ENCODE measurements around the gene SLC2A1.

Gene SLC2A1

GRCh38 chr1:42955311-42956063 is 3.2 kb downstream of the SLC2A1 start:
- no peak overlapping the region for H3K4me3 ChIP-seq (replicated peaks in 1 of 2; ENCODE audit: low read depth in 2 of 2, low read length in 2 of 2)
- DNase-seq (ENCODE audit: low read depth in 2 of 2): no peak
- no peak for TF ChIP-seq CTCF (IDR thresholded peaks at IDR 0.05; ENCODE audit: low read depth, low read length)

GRCh38 chr1:42953182-42954180 is 5.2 kb downstream of the SLC2A1 start:
- no peak overlapping the region for H3K4me3 ChIP-seq (replicated peaks in 1 of 2; ENCODE audit: low read depth in 2 of 2, low read length in 2 of 2)
- DNase-seq (ENCODE audit: low read depth in 2 of 2): no peak
- no peak for TF ChIP-seq CTCF (IDR thresholded peaks at IDR 0.05; ENCODE audit: low read depth, low read length)

- no peak for TF ChIP-seq CTCF (IDR thresholded peaks at IDR 0.05; ENCODE audit: low read depth, low read length)
- no peak overlapping the region for H3K4me3 ChIP-seq (replicated peaks in 1 of 2; ENCODE audit: low read depth in 2 of 2, low read length in 2 of 2)
- DNase-seq (ENCODE audit: low read depth in 2 of 2): no peak
Observed at GRCh38 chr1:42952303-42953001, 6.2 kb downstream of the SLC2A1 start.

GRCh38 chr1:42951588-42951987 is 7.1 kb downstream of the SLC2A1 start:
- no peak for DNase-seq (ENCODE audit: low read depth in 2 of 2)
- TF ChIP-seq CTCF (IDR thresholded peaks at IDR 0.05; ENCODE audit: low read depth, low read length): no peak
- H3K4me3 ChIP-seq (replicated peaks in 1 of 2; ENCODE audit: low read depth in 2 of 2, low read length in 2 of 2): no peak overlapping the region

- no peak for TF ChIP-seq CTCF (IDR thresholded peaks at IDR 0.05; ENCODE audit: low read depth, low read length)
- no peak overlapping the region for H3K4me3 ChIP-seq (replicated peaks in 1 of 2; ENCODE audit: low read depth in 2 of 2, low read length in 2 of 2)
- DNase-seq (ENCODE audit: low read depth in 2 of 2): peak; percentile 22 to 66
Observed at GRCh38 chr1:42950116-42950481, 8.6 kb downstream of the SLC2A1 start.

GRCh38 chr1:42949312-42950115 is 9.2 kb downstream of the SLC2A1 start:
- no peak for DNase-seq (ENCODE audit: low read depth in 2 of 2)
- no peak for TF ChIP-seq CTCF (IDR thresholded peaks at IDR 0.05; ENCODE audit: low read depth, low read length)
- H3K4me3 ChIP-seq (replicated peaks in 1 of 2; ENCODE audit: low read depth in 2 of 2, low read length in 2 of 2): no peak overlapping the region

Data from cardiac fibroblast (primary cell).